Activated T-cell treated with anti-CD3 and anti-CD28 coated beads, Interleukin-2, amount 50 U/mL, for 48 hours (primary cell): ENCODE data around the gene NAA11.

Experiments used
- DNase-seq, 2 experiments: peaks; one replicate each; pipeline ENCODE4 v3.0.0-alpha.2; 2020

Gene NAA11

GRCh38 chr4:79325864-79326328 lies at the start of gene NAA11:
Gene NAA11, minus strand, starts transcription at chr4:79326061. Its CDS starts 184 bp downstream, at chr4:79325877.
- no peak for DNase-seq

- DNase-seq, result no peak
These were observed 44.2 kb upstream of the NAA11 start for GRCh38 chr4:79370026-79370425.

GRCh38 chr4:79367096-79367495 lies 41.2 kb upstream of the NAA11 start:
- DNase-seq, result no peak

DNA sequence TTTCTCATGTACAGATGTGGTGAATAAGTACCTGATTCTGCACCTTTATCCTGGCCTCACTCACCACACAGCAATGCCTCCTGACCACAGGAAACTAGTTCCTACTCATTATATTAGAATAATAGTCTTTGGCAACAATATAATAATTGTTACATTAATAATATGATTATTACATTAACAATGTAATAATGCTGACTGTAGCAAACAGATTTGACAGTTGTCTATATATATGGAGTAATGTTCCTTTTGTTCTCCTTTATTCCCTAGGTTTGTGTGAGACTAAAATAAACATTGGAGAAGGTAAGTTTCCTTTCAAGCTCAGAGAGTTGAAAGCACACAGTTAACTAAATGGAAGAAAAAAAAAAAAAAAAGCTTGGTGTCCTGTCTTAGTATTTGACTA lies 40.6 kb upstream of the NAA11 start:
- no peak for DNase-seq

DNA sequence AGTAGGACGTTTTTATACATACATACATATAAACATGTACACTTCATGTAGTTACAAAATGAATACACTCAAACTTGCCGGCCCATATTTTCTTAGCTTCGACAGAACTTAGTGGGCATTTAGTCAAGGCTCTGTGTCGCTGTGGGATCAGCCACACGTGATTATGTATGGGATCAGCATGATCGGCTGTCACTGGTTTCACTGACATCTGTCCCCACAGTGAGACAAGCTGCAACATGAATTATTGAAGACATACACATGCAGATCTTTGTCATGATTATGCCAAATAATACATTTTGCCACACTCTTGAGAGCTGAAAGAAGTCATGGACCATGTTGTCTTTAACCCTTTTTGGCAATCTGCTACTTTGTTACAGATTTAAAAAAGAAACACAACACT lies 38.2 kb upstream of the NAA11 start:
- no peak for DNase-seq

GRCh38 chr4:79362626-79363025 lies 36.8 kb upstream of the NAA11 start:
- no peak for DNase-seq

DNA sequence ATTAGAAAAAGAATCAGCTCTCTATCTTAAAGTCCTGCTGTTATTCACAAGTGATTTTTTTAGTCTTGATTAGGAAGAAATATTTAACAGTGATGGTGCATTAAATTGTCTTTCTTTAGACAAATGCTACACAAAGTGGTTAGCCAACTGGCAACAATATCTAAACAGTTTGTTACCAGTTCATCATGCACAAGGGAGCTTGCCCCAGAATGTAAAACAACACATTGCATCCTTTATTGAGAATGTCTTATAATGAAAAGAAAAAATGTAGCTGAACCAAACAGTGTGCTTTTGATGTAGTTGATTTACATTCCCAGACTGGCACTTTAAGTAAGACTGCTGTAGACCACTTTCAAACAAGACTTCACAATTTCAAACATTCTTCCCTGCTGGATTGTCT lies 34.1 kb upstream of the NAA11 start:
- DNase-seq, result no peak

DNA sequence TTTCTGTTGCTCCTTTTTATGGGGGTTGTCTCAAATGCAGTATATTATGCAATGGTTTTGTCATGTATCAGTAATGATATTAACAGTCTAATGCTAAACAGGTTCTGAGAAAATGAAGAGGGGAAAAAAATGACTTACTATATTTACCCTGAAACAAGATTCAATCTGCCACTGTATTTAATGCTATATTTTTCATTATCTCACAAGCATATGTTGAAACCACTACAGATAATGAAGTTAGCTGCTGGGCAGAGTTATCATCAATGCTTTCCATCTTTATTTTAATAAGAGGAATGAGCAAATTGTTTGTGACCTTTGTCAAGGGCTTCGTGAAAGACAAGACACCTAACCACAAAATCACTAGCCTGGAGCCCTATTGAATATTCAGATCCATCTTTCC lies 32.6 kb upstream of the NAA11 start:
- DNase-seq, result no peak

DNA sequence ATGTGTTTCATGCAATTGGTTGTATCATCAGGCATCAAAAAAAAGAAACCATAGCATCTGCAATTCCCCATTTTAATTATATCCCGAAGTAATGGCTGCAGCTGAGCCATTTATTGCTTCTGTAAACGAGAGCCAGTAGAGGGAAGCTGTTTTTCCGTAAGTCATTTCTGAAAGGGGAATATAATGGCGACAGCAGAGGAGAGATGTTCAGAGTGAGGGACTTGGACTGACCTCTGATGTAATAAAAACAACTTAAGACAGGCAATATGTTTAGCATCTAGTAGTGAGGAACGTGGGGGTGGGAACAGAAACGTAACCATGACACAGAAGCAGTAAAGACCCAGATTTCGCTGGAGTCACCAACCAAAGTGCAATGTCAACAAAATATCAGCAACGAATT lies 31.5 kb upstream of the NAA11 start:
- no peak for DNase-seq

DNA sequence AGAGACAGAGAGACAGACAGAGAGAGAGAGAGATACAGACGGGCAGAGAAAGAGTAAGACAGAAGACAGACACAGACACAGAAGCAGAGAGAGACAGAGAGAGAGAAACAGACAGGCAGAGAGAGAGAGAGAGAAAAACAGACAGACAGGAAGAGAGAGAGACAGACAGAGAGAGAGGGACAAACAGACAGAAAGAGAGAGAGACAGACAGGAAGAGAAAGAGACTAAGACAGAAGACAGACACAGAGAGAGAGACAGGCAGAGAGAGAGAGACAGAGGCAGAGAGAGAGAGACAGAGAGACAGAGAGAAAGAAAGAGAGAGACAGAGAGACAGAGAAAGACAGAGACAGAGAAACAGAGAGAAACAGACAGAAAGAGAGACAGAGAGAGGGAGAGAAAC lies 27.2 kb upstream of the NAA11 start:
- DNase-seq, result no peak

GRCh38 chr4:79348405-79348804 lies 22.5 kb upstream of the NAA11 start:
- DNase-seq, result no peak

DNA sequence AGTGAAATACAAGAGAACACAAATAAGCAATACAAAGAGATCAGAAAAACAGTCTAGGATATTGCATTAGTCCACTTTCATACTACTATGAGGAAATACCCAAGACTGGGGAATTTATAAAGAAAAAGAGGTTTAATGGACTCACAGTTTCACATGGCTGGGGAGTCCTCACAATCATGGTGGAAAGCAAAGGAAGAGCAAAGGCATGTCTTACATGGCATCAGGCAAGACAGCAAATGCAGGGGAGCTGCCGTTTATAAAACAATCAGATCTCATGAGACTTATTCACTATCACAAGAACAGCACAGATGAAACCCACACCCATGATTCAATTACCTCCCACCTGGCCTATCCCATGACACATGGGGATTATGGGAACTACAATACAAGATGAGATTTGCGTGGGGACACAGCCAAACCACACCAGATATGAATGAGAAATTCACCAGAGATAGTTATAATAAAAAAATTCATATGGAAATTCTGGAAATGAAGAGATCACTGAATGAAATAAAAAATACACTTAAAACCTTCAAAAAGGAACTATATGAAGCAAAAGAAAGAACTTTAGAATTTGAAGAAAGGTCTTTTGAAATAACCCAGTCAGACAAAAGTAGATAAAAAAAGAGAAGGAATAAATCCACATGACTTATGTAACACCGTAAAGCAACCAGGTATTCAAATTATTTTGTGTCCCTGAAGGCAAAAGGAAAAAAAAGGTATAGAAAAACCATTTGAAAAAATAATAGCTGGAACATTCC lies 16.2 kb upstream of the NAA11 start:
- DNase-seq, result no peak

GRCh38 chr4:79340568-79340967 lies 14.7 kb upstream of the NAA11 start:
- no peak for DNase-seq

DNA sequence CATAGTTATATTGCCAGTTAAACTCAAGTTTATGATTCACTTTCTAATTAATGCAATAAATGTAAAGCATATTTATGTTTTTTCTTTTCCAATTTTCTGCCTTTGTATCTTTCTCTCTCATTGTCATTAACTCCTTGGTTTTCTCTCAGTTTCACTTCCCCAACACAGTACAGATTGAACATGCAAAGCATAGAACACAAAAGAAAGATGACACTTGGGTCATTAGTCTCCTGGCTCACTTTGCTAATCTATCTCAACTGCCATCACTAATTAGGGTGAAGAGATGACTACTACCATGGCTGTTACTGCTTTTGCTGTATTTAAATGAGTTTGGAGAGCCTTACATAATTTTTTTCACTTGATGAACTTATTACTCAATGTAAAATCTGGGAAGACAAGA lies 12.3 kb upstream of the NAA11 start:
- DNase-seq, result no peak

GRCh38 chr4:79334783-79335182 lies 8.9 kb upstream of the NAA11 start:
- no peak for DNase-seq

GRCh38 chr4:79334341-79334740 lies 8.5 kb upstream of the NAA11 start:
- DNase-seq, result no peak

GRCh38 chr4:79331126-79331876 lies 5.4 kb upstream of the NAA11 start:
- no peak for DNase-seq

DNA sequence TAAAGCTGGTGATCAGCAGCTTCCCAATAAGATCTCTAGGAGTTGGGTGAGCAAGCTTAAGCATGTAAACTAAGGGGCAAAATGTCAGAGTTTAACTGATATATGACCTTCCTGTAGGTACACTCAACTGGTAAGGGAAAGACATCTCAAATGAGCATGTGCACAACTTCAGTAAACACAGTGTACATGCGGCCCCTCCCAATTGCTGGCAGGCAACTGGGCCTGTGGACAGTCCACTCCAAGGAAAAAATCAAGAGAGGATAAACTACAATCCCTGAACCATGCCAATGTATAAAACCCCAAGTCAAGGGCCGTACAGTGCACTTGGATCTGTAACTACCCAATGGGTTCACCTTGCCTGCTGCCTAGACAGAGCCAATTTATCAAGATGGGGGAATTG lies 4.9 kb upstream of the NAA11 start:
- DNase-seq, result no peak

DNA sequence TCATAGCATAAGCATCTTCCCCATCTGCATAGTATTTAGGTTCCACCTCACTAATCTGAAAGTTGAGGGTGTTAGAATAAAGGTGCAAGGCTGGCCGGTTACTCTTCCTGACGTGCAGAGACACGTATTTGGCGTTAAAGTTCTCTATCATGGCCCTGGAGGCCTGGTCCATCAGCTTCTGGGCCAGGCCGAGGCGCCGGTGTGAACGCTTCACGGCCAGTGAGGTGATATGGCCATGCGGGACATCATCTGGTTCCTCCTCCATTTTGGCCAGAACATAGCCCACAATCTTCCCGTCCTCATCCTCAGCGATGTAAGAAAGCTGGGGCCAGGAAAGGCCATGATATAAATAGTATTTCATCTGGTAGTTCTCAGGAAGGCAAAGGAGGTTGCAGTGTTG lies 425 bp downstream of the NAA11 start:
- DNase-seq, result no peak

DNA sequence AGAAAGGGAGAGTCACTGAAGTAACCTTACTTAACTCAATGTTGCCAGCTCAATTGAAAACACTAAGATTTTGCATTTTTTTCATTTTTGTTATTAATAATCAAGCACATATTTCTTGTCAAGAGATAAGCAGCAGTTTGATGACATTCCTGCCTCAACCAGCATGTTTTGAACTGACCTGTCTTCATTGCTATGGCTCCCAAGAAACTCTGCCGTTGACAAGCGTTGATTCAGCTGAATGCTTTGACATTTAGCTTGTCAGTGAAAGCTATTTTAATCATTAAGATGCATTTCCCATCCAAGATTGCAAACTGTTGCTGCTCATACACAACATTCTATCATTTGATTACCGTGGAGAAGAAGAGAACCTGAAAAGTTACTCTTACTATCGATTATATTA lies 5.9 kb downstream of the NAA11 start:
- no peak for DNase-seq

- no peak for DNase-seq
These were observed 8.2 kb downstream of the NAA11 start for GRCh38 chr4:79317711-79318110.

- DNase-seq, result no peak
These were observed 10.0 kb downstream of the NAA11 start for GRCh38 chr4:79315891-79316290.

DNA sequence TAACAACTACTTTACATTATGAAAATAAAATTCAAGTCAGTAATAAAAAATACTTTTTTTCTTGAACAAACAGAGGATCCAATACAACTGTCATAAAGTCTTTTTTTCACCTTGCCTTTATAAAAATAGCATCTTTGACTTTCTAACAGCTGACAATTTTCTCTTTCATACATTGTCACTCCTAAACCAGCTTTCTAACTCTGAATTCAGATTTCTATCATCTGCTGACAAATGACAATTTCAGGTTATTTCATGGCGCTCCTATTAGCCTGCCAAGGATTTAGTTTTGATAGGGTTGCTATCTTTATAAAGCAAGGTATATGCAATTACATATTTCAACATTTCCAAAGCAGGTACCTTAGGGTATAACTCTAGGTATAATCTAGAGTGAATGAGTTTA lies 14.6 kb downstream of the NAA11 start:
- DNase-seq, result no peak

- DNase-seq, result no peak
These were observed 16.9 kb downstream of the NAA11 start for GRCh38 chr4:79308971-79309370.

DNA sequence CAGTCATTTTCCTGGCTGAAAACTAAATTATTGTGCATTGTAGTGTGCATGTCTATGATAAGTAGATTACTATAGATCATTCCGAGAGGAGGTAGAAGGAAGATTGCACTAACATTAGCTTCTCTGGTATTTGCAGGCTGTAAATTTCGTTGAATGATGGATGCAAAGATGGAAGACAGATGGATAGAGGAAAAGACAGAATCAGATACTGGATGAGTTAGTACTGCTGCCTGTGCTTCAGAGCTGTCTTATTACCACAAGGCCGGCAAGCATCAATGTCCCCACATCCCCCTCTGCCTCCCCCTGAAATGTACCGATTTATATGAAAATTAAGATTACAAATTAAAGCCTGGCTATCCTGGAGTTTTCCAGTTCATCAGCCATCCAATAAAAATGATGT lies 17.7 kb downstream of the NAA11 start:
- no peak for DNase-seq
